ENCODE data around the gene OTULIN. TPM values are rescaled to one million over a fixed set of nuclear protein-coding genes. Genes with fewer than 3 reads are reported as not detected.

The OTULIN gene
- total RNA-seq, 4 donors from 2014 or later = 5.0 to 30.1 (median 17.8) TPM

- H3K9me3 ChIP-seq = no peaks in the 10 kb centered on the region
- H3K4me1 ChIP-seq = no peaks in the 10 kb centered on the region
- no peak overlapping the region for H3K27ac ChIP-seq
- no peaks in the 10 kb centered on the region for H3K27me3 ChIP-seq
- intact Hi-C loops (cut with DNase I; ENCODE audit: low total_unique reads) = no loop called here
- H3K4me3 ChIP-seq = no peak overlapping the region
- TF ChIP-seq CTCF (IDR thresholded peaks at IDR 0.05) = no peak
- no peak for TF ChIP-seq POLR2A (IDR thresholded peaks at IDR 0.05)
- no peaks in the 10 kb centered on the region for H3K36me3 ChIP-seq
- DNase-seq = no peak
Observed at GRCh38 chr5:14650052-14650451, 14.5 kb upstream of the OTULIN start.

- no peak for DNase-seq
- H3K4me3 ChIP-seq = no peak overlapping the region
- no peaks in the 10 kb centered on the region for H3K27me3 ChIP-seq
- no peaks in the 10 kb centered on the region for H3K9me3 ChIP-seq
- TF ChIP-seq POLR2A (IDR thresholded peaks at IDR 0.05) = no peak
- TF ChIP-seq CTCF (IDR thresholded peaks at IDR 0.05) = no peak
- no peak overlapping the region for H3K27ac ChIP-seq
- intact Hi-C loops (cut with DNase I; ENCODE audit: low total_unique reads) = no loop called here
- H3K36me3 ChIP-seq = no peaks in the 10 kb centered on the region
- H3K4me1 ChIP-seq = no peaks in the 10 kb centered on the region
Observed at GRCh38 chr5:14655146-14655741, 9.3 kb upstream of the OTULIN start.

GRCh38 chr5:14656898-14657297, 7.6 kb upstream of the OTULIN start:
- intact Hi-C loops (cut with DNase I; ENCODE audit: low total_unique reads) = no loop called here
- H3K27ac ChIP-seq = no peak overlapping the region
- H3K27me3 ChIP-seq = no peaks in the 10 kb centered on the region
- H3K9me3 ChIP-seq = no peaks in the 10 kb centered on the region
- DNase-seq = no peak
- H3K4me1 ChIP-seq = no peaks in the 10 kb centered on the region
- TF ChIP-seq CTCF (IDR thresholded peaks at IDR 0.05) = no peak
- no peak for TF ChIP-seq POLR2A (IDR thresholded peaks at IDR 0.05)
- H3K36me3 ChIP-seq = no peaks in the 10 kb centered on the region
- no peak overlapping the region for H3K4me3 ChIP-seq

DNA sequence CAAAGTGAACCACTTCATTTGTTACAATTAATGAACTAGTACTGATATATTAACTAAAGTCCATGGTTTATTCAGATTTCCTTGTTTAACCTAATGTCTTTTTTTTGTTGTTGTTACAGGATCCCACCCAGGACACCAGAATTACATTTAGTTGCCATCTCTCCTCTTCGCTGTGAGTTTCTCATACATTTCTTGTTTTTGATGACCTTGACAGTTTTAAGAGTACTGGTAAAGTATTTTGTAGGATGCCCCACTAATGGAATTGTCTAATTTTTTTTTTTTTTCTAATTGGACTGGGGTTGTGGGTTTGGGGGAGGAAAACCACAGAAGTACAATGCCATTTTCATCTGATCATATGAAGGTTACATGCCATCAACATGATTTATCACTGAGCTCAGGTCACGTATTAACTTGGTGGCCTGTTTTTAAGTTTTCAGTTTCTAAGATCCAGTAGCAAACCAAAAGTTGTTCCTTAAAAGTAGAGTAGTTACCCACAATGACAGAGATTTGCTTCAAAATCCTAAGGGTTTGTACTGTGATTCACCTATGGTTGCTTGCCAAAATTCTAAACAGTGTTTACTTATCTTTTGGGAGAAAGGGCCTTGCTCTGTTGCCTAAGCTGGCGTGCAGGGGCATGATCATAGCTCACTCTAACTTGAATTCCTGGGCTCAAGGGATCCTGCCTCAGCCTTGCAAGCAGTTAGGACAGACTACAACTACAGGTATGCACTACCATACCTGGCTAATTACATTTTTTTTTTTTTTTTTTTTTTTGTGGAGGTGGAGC, 4.5 kb upstream of the OTULIN start:
- Histone ChIP-seq H3K4me3 (no peak overlapping the region), H3K36me3 (no peaks in the 10 kb centered on the region), H3K4me1 (no peaks in the 10 kb centered on the region), H3K27ac (no peak overlapping the region), H3K27me3 (no peaks in the 10 kb centered on the region), H3K9me3 (no peaks in the 10 kb centered on the region)
- no peak for TF ChIP-seq CTCF (IDR thresholded peaks at IDR 0.05)
- no peak for TF ChIP-seq POLR2A (IDR thresholded peaks at IDR 0.05)
- DNase-seq = no peak
- intact Hi-C loops (cut with DNase I; ENCODE audit: low total_unique reads) = no loop called here

DNA sequence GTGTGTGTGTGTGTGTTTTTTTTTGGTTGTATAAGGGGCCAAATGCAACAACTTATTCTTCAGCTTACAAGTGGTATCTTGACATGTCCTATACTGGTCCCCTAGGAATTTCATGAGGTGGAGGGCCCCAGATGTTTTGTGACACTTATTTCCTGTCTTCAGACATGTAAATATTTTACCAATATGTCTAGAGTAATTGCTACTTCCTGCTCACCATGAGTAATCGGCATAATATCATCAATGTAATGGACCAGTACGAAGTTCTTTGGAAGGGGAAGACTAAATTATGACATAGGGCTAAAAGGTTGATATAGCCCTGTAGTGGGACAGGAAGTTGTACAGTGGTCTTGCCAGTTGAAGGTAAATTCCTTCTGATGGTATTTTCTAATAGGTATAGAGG, 3.7 kb upstream of the OTULIN start:
- Histone ChIP-seq H3K36me3 (no peaks in the 10 kb centered on the region), H3K4me1 (no peaks in the 10 kb centered on the region), H3K27me3 (no peaks in the 10 kb centered on the region), H3K27ac (no peak overlapping the region), H3K4me3 (no peak overlapping the region), H3K9me3 (no peaks in the 10 kb centered on the region)
- DNase-seq = no peak
- no peak for TF ChIP-seq POLR2A (IDR thresholded peaks at IDR 0.05)
- TF ChIP-seq CTCF (IDR thresholded peaks at IDR 0.05) = no peak
- intact Hi-C loops (cut with DNase I; ENCODE audit: low total_unique reads) = no loop called here

Data from uterus (tissue), 4 donors.